Stimulated activated CD4-positive, alpha-beta T cell treated with anti-CD3 and anti-CD28 coated beads, Interleukin-15, amount 100 ng/mL, for 24 hours (primary cell): ENCODE results near the gene FNDC3A.
"Not testable (repeated sequence)": the region's sequence is repeated elsewhere in the genome, so short reads cannot be mapped to it uniquely, and the experiment has no call there.

Experiments
- DNase-seq: peaks from one replicate; pipeline ENCODE4 v3.0.0-alpha.2; 2020

FNDC3A gene

DNA sequence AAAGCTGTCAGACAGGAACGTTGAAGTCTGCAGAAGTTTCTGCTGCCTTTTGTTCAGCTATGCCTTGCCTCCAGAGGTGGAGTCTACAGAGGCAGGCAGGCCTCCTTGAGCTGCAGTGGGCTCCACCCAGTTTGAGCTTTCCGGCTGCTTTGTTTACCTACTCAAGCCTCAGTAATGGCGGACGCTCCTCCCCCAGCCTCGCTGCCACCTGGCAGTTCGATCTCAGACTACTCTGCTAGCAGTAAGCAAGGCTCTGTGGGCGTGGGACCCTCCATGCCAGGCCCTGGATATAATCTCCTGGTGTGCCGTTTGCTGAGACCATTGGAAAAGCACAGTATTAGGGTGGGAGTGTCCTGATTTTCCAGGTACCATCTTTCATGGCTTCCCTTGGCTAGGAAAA, 187.4 kb downstream of the FNDC3A start:
- DNase-seq, result not testable (repeated sequence)

DNA sequence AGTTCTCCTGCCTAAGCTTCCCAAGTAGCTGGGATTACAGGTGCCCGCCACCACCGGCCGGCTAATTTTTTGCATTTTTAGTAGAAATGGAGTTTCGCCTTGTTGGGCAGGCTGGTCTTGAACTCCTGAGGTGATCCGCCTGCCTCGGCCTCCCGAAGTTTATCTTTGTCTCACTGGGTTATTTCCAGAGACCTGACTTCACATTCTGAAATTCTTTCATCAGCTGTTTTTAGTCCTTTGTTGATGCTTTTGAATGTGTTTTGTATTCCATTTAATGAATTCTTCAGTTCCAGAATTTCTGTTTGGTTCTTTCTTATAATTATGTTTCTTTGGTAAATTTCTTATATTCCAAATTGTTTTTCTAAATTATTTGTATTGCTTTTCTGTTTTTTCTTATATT, 189.0 kb downstream of the FNDC3A start:
- DNase-seq, result no peak

DNA sequence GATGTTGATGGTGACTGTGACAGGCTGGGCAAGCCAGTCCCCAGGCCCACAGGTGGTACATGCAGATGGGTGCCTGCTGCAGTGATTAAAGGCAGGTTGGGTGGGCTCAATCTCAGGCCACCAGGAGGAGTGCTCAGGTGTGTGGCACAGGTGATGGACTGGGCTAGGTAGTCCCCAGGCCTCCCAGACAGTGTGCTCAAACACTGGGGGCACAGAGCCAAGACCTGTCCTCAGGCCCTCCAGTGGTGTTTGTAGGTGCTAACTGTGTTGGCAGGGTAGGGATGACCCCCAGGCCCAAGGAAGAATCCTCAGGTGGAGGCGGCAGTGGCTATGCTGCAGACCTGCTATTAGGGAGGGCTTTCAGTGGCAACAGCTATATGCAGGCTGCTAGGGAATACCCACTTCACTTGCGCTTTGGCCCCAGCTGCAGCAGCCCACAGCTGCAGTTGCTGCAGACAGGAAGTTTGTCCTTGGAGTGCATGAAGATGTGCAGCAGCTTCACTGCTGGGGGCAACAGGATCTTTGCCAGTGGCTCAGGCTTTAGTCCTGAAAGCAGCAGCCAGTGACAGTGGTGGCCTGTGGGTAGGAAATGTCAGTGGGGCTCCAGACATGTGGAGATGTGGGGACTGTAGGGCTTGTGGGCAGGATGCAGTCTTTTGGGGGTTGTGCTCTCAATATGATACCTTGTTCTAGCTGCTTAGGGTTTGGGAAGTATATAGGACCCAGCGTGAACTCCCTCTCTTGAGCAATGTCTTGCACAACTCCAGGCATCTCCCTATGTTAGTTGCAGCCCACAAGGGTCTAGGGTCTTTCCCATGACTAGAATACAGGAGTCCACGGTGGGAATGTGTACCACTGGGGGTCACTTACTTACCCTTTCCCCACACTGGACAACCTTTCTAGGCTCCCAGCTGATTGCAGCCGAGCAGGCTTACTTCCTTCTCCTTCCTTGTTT, 190.4 kb downstream of the FNDC3A start:
- DNase-seq, result no peak

DNA sequence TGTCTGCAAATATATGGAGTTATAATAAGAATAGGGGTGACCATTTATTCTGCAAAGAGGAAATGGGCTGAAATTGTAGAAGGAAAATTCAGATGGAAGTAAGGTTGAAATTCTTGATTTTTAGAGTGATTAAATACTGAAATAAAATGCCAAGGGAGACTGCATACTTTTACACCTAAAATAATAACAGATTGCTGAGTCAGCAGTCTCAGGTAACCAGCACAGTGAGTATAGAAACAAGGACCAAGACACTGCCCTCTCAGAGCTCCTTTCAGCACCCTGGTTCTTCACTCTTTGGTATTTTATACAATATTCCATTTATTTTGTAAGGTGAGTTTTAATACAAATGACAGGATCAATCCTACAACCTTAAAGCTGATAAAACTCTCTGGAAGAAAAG, 195.6 kb downstream of the FNDC3A start:
- DNase-seq, result no peak

DNA sequence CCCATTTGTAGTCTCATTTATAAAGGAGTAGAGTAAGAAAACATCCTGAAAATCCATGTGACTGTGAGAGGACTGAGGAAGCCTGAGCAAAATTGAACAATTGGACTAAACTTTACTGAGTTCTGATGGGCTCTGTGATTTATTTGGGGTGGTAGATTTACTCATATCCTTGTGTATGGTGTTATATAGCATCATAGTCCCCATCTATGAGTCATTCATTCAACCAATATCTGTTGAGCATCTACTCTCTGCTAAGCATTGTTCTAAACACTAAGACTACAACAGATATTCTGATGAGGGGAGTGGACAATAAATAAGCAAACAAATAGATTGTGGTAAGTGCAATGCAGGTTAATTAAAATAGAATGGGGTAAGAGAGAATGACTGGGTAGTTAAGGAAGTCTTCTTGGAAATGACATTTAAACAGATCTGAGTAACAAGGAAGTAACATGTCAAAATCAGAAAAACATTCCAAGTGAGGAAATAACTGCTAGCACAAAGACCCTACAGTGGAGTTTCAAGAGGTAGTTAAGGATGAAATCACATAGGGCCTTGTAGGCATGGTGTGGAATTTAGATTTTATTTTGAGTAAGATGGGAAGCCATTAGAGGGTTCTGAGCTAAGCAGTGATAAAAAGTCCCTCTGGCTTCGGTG, 208.1 kb downstream of the FNDC3A start:
- DNase-seq, result no peak

DNA sequence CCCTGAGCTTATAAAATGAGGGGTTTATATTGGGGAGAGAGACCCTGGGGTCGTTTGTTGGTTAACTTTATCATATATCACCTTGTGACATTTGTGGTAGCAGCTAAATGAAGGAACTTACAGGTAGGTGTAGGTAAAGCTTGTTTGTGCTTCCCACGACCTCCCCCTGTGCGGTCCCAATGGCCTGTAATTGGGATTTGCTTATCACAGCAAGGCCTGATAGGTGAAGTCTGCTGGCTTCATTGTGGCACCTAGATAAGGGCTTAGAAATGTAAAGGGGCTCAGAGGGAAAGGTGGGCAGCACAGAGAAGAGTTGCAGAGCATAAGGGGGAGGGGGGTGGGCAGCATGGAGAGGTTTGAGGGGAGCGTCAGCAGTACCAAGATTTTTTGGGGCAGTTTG, 208.9 kb downstream of the FNDC3A start:
- DNase-seq, result no peak

DNA sequence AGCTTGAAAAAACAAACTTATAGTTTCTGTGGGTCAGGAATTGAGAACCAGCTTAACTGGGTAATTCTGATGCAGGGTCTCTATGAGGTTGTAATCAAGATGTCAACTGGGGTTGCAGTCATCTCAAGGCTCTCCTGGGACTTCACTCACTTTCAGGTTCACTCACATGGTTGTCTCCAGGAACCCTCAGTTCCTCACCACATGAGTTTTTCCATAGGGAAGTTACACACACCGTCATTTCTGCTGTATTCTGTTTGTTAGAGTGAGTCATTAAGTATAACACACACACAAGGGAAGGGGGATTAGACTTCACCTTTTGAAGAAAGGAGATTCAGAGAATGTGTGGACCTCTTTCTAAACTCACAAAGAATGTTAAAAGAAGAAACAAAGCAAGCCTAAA, 209.6 kb downstream of the FNDC3A start:
- no peak for DNase-seq

DNA sequence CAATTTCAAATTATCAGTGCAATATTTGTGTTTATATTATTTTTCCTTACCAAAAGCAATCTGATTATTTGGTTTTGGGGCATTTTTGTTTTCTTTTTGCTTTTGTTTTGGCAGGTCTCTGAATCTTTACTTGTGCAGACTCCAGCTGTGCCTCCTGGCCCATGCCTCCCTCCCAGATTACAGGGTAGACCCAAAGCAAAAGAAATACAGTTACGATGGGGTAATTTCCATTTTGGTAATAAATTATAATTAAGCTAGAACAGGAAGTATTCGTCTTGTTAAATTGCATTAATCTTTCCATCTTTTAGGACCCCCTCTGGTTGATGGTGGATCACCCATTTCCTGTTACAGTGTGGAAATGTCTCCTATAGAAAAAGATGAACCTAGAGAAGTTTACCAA, 215.2 kb downstream of the FNDC3A start:
- no peak for DNase-seq

DNA sequence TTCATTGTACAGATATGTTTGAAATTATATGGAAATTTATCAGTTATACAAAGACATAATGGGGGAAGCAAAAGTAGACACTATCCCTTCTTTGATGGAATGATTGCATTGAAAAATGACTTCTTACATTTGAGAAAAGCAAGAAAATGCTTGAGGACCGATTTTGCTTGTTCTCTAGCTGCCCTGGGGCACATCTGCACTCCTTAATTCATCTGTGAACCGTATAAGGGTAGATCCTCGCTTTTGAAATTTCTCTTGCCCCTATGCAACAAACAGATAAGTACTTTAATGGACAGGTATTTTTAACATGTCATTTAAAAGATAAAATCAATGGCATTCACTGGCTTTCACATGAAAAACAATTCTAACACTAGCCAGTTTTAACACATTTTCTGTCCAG, 230.9 kb downstream of the FNDC3A start:
- DNase-seq, result no peak

DNA sequence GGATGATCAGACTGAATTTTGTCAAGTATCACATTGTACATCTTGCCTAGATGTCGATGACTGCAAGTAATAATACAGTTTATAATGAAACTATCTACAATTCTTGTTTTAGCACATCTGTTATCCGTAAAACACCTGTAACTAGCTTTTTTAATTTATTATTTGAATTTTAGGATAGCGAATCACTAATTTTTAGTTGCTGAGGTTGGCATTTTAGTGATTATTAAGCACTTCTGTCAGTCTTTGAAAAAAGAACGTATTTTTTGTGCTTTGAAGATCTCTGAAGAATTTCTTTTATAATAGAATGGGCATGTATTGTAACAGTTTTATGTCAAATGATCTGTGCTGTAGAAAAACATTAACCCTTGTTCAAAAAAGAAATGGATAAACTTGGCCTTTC, 232.9 kb downstream of the FNDC3A start:
- no peak for DNase-seq

DNA sequence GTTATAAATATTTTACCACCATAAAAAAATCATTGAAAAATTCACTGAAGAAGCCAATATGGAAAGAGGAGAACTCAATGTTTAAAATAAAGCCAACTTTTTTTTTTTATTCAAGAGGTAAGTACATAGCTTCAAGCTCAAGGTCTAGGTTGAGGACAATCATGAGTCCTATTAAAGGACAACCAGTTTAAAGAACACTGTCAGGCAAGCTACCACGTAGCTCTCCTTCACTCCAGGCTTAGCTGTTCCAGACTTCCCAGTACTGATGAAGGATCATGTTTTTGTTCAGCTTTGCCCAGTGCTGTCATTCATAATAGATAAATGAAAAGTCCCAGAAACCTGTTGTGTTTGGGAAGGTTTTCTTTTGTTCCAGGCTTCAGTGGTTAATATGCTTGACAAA, 234.4 kb downstream of the FNDC3A start:
- DNase-seq, result no peak

DNA sequence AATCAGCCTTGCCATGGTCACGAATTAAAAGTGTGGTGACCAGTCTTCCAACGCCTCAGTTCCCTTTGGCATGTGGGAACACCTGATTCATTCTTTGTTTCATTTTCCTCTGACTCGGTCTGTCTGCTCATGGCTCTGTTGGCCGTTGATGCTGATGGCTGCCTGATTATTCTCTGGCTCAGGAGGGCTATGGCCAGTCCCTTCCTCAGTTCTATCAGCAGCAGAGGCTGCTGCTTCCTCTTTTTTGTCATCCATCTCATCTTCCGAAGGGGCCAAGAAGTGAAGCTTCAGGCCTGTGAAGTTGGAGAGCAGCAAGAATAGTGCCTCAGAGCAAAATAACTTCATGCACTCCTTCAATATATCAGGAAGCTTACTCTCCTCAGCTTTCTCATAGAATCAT, 235.0 kb downstream of the FNDC3A start:
- no peak for DNase-seq

DNA sequence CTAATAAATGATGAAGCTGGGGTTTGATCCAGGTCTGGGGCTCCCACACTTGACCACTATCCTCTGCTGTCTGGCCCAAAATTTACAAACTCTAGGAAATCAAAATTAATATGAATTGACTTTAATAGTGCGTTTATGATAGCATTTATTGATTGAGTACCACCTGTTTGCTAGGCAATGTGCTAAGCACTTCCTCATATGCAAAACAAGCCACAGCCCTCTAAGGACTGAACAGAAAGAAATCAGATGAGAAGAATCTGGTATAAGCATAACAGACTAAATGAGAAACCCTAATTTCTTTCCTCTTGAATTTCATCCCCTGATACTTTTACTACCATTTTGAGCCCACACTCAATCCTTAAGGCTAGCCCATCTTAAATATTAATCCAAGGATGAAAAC, 237.8 kb downstream of the FNDC3A start:
- DNase-seq, result no peak

DNA sequence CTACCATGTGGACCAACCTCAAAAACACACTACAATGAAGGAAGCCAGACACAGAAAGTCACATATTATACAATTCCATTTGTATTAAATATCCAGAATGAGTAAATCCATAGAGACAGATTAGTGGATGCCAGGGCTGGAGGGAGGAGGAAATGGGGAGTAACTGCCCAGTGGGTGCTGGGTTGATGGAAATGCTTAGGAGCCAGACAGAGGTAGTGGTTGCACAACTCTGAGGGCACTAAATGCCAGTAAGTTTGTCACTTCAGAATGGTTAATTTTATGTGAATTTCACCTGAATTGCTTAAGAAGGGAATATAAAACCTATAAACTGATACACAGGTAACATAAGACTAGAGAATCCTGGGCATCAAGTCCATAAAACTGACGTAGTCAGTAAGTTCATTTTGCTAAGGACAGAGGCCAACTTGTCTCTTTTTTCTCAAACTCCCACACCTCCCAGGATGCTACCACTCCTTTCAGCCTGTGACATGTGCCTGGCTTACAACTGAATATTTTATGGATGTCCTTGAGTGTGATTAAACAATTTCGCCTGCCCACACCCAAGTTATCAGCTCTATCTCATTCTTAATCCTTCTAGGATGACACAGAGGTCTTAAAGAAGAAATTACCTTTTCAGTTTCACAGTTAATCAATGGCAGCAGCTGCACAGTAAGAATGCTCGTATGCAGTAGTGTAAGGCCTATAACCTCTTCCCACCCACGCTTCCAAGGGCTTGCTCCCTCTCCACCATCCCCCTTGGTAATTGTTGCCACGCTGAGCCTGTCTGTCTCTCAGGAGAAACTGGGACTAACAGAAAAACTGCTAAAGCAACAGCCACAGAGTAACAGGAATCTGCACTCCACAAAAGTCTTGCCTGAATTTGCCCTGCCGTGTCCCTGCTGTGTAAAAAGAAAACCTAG, 238.5 kb downstream of the FNDC3A start:
- no peak for DNase-seq

DNA sequence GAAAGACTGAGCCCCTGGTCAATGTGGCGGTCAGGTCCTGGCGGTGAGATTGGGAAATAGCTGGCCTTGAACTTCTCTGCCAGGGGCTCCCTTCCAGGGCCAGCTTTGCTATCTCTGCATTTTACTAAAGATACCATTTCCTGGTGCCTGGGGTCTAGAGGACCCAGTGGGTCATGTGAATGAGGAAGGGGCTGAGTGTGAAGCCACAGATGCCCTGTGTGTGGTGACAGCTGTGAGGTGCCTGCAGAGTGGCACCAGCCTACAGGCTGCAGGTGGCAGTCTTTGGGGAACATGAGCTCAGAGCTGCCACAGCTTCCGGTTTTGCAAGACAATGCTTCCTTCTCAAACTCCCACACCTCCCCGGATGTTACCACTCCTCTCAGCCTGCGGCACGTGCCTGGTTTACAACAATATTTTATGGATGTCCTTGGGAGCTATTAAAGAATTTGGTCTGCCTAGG, 239.2 kb downstream of the FNDC3A start:
- DNase-seq, result peak; percentile 57

DNA sequence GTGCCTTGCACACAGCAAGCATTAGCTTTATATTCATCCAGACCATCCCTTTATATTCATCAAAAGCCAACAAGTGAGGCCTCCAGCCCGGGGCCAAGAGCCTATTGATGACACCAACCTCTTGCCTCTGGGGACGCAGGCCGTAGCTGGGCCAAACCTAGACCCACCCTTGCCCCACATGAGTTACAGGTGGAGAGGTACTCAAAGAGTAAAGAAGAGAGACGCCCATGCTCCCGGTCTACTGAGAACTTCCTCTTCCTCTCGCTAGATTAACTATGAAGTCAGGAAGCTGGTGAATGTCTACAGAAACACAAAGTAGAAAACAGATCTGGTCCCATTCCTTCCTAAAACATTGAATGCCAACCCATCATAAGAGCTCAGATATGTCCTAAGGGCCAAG, 240.6 kb downstream of the FNDC3A start:
- no peak for DNase-seq

DNA sequence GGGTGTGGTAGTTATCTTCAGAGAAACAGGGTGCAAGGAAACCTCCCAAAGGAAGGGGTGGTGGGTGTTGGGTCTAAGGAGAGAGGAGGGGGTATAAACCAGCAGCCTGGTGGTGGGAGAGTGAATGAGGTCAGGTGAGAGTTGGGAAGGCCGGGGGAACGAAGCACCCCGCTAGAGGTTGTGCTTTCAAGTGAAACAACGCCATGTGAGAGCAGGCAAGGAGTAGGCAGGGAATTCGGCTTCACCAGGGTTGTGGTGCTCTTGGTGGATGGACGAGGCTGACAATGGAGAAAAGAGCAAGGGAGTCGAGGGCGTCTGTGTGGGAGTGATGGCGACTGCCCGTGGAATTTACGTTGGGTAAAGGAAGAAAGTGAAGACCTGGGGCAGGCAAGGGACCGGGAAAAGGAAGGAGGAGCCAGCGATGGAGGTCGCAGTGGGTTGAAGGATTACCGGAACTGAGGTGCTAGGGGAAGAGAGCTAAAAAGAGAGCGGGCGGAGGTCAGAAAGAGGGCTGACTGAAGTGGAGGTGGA, 242.3 kb downstream of the FNDC3A start:
- no peak for DNase-seq

DNA sequence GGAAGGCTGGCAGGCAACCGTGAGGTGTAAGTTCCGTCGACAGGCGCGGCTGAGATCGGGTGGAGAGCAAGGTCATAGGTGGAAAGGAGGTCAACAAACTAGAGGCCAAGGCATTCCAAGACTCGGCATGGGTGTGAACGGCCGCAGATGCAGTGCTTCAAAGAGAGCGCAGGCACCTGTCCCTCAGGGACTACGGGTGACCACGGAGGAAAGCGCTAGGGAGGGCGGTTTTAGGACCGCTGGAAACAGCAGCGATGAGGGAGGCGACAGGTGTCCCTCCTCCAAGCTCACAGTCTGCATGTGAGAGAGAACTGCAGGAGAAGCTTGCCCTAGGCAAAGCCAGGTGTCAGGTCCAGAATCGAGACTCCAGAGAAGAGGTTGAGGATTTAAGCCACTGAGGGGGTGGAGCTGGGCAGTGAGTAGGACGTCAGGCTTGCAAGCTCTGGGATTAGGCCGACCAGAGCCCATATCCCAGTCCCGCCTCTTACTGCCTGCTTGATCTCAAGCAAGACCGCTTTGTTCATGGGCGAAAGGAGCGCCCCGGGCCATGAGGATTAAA, 242.9 kb downstream of the FNDC3A start:
- DNase-seq, result no peak

DNA sequence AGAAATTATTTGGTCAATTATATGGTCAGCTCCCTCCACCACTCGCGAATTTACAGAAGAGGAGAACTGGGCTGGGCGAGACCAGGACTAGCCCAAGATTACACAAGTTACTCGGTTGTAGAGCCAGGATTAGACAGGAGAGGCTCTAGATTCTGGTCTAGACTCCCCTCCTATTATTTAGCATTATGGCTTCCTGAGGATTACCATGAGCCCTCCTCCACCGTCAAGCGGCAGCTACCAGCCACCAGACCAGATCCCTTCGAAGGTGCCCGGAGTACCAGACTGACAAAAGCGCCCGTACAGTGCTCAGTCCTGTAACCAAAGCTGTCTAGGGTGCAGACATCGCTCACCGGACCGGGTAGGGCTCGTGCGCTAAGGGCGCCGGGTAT, 243.9 kb downstream of the FNDC3A start:
- DNase-seq, result no peak

DNA sequence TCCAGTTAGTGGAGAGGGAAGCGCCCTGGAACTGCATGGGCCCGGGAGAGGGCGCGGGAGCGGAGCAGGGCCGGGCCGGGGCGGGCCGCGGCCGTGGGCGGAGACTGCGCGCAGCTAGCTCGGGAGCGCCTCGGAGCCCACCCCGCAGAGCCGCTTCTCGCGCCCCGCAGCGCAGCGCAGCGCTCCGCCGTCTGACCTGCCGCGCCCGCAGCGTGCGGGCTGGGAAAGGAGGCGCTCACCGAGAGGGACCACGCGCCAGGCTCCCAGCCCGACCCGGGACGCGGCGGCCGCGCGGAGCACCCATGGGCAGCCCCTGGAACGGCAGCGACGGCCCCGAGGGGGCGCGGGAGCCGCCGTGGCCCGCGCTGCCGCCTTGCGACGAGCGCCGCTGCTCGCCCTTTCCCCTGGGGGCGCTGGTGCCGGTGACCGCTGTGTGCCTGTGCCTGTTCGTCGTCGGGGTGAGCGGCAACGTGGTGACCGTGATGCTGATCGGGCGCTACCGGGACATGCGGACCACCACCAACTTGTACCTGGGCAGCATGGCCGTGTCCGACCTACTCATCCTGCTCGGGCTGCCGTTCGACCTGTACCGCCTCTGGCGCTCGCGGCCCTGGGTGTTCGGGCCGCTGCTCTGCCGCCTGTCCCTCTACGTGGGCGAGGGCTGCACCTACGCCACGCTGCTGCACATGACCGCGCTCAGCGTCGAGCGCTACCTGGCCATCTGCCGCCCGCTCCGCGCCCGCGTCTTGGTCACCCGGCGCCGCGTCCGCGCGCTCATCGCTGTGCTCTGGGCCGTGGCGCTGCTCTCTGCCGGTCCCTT, 244.5 kb downstream of the FNDC3A start, which contains the start of gene MLNR:
MLNR (plus strand) TSS at position 303 of the 820 bp plus-strand sequence; CDS start at position 303, 0 bp downstream.
- DNase-seq, result peak; percentile 62

DNA sequence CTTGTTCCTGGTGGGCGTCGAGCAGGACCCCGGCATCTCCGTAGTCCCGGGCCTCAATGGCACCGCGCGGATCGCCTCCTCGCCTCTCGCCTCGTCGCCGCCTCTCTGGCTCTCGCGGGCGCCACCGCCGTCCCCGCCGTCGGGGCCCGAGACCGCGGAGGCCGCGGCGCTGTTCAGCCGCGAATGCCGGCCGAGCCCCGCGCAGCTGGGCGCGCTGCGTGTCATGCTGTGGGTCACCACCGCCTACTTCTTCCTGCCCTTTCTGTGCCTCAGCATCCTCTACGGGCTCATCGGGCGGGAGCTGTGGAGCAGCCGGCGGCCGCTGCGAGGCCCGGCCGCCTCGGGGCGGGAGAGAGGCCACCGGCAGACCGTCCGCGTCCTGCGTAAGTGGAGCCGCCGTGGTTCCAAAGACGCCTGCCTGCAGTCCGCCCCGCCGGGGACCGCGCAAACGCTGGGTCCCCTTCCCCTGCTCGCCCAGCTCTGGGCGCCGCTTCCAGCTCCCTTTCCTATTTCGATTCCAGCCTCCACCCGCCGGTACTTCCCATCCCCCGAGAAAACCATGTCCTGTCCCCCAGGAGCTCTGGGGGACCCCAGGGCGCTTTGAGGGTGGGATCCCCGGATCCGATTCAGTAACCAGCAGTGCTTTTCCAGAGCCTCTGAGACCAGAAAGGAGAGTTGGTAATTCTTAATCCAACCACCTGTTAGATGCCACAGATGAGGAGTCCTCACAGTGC, 245.3 kb downstream of the FNDC3A start:
- peak; percentile 39 for DNase-seq
